Measurements from ENCODE around the gene WNT8B.

DNA sequence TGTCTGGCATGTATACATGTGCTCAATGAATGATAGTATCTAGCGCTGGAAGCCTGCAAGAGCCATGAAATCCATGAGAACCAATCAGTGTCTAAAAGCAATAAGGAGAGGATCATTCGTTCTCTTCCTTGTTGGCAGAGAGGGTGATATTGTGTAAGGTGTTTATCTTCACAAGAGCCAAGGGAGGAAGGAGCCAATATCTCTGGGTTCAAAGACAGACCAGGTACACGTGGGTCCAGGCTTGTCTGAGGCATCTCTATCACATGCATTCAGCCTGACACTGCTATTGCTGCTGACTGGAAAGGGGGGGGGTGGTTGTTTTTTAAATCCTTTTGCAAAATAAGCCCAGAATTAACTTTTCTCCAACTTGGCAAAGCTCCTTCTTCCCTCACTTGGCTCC lies 52.8 kb downstream of the WNT8B start:
- no peak for TF ChIP-seq POLR2A (IDR thresholded peaks at IDR 0.05)
- TF ChIP-seq, protein P1, sequence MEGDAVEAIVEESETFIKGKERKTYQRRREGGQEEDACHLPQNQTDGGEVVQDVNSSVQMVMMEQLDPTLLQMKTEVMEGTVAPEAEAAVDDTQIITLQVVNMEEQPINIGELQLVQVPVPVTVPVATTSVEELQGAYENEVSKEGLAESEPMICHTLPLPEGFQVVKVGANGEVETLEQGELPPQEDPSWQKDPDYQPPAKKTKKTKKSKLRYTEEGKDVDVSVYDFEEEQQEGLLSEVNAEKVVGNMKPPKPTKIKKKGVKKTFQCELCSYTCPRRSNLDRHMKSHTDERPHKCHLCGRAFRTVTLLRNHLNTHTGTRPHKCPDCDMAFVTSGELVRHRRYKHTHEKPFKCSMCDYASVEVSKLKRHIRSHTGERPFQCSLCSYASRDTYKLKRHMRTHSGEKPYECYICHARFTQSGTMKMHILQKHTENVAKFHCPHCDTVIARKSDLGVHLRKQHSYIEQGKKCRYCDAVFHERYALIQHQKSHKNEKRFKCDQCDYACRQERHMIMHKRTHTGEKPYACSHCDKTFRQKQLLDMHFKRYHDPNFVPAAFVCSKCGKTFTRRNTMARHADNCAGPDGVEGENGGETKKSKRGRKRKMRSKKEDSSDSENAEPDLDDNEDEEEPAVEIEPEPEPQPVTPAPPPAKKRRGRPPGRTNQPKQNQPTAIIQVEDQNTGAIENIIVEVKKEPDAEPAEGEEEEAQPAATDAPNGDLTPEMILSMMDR (IDR thresholded peaks at IDR 0.05), result no peak
